ENCODE data around the gene IL12RB2.

Gene IL12RB2

GRCh38 chr1:67324068-67324467 is 16.4 kb downstream of the IL12RB2 start:
- no peak overlapping the region for H3K4me2 ChIP-seq (ENCODE audit: low read length)
- H3K27ac ChIP-seq (ENCODE audit: low read depth, low read length), result no peak overlapping the region
- H3K27me3 ChIP-seq (ENCODE audit: insufficient read depth, low read length, poor library complexity), result no peaks in the 10 kb centered on the region
- no peak for DNase-seq
- no peak overlapping the region for H2AK5ac ChIP-seq (ENCODE audit: low read length)
- no CpG with 5 or more reads among the region's 8 CpGs for WGBS (ENCODE audit: extremely low coverage, insufficient coverage, low lambda C conversion rate)
- H4K8ac ChIP-seq (ENCODE audit: low read depth, low read length), result no peak overlapping the region
- H3K4ac ChIP-seq (ENCODE audit: low read depth, low read length), result no peak overlapping the region
- no peaks in the 10 kb centered on the region for H3K4me1 ChIP-seq (ENCODE audit: control insufficient read depth, low read depth, low read length)
- H3K18ac ChIP-seq (ENCODE audit: low read length), result no peak overlapping the region
- no peaks in the 10 kb centered on the region for H3K79me2 ChIP-seq (ENCODE audit: control insufficient read depth, insufficient read depth, low read length)
- H4K5ac ChIP-seq (ENCODE audit: low read length), result no peak overlapping the region
- H3K23ac ChIP-seq (ENCODE audit: low read length), result no peak overlapping the region
- no peaks in the 10 kb centered on the region for H3K79me1 ChIP-seq (ENCODE audit: low read length)
- H2BK120ac ChIP-seq (ENCODE audit: low read depth, low read length), result no peak overlapping the region
- H3K56ac ChIP-seq (ENCODE audit: low read length), result no peak overlapping the region
- H3K4me3 ChIP-seq (ENCODE audit: low read length), result no peak overlapping the region
- H3K9ac ChIP-seq (ENCODE audit: low read length), result no peak overlapping the region
- no peak overlapping the region for H2BK5ac ChIP-seq (ENCODE audit: low read length)
- H3K36me3 ChIP-seq (ENCODE audit: control insufficient read depth, insufficient read depth, low read length), result no peaks in the 10 kb centered on the region
- no peak overlapping the region for H2BK15ac ChIP-seq (replicated peaks; ENCODE audit: low read depth)

- no peak for DNase-seq
- H2AK5ac ChIP-seq (ENCODE audit: low read length), result no peak overlapping the region
- H3K27ac ChIP-seq (ENCODE audit: low read depth, low read length), result no peak overlapping the region
- no peak overlapping the region for H3K18ac ChIP-seq (ENCODE audit: low read length)
- H2BK15ac ChIP-seq (replicated peaks; ENCODE audit: low read depth), result no peak overlapping the region
- WGBS (ENCODE audit: extremely low coverage, insufficient coverage, low lambda C conversion rate), result no CpG with 5 or more reads among the region's 3 CpGs
- no peak overlapping the region for H3K23ac ChIP-seq (ENCODE audit: low read length)
- H3K4me1 ChIP-seq (ENCODE audit: control insufficient read depth, low read depth, low read length), result no peaks in the 10 kb centered on the region
- H3K4me3 ChIP-seq (ENCODE audit: low read length), result no peak overlapping the region
- no peaks in the 10 kb centered on the region for H3K36me3 ChIP-seq (ENCODE audit: control insufficient read depth, insufficient read depth, low read length)
- H3K56ac ChIP-seq (ENCODE audit: low read length), result no peak overlapping the region
- H3K4ac ChIP-seq (ENCODE audit: low read depth, low read length), result no peak overlapping the region
- H3K79me1 ChIP-seq (ENCODE audit: low read length), result no peaks in the 10 kb centered on the region
- no peak overlapping the region for H2BK5ac ChIP-seq (ENCODE audit: low read length)
- no peaks in the 10 kb centered on the region for H3K27me3 ChIP-seq (ENCODE audit: insufficient read depth, low read length, poor library complexity)
- H4K5ac ChIP-seq (ENCODE audit: low read length), result no peak overlapping the region
- no peak overlapping the region for H3K4me2 ChIP-seq (ENCODE audit: low read length)
- H4K8ac ChIP-seq (ENCODE audit: low read depth, low read length), result no peak overlapping the region
- H3K9ac ChIP-seq (ENCODE audit: low read length), result no peak overlapping the region
- no peak overlapping the region for H2BK120ac ChIP-seq (ENCODE audit: low read depth, low read length)
- no peaks in the 10 kb centered on the region for H3K79me2 ChIP-seq (ENCODE audit: control insufficient read depth, insufficient read depth, low read length)
Observed at GRCh38 chr1:67327864-67328466, 20.3 kb downstream of the IL12RB2 start.

- DNase-seq, result peak; percentile 23
- Histone ChIP-seq H3K4ac (ENCODE audit: low read depth, low read length) (no peak overlapping the region), H2BK15ac (replicated peaks; ENCODE audit: low read depth) (no peak overlapping the region), H4K5ac (ENCODE audit: low read length) (no peak overlapping the region), H2BK5ac (ENCODE audit: low read length) (no peak overlapping the region), H3K27me3 (ENCODE audit: insufficient read depth, low read length, poor library complexity) (no peaks in the 10 kb centered on the region), H3K23ac (ENCODE audit: low read length) (no peak overlapping the region), H2AK5ac (ENCODE audit: low read length) (no peak overlapping the region), H3K56ac (ENCODE audit: low read length) (no peak overlapping the region), H3K4me2 (ENCODE audit: low read length) (no peak overlapping the region), H3K27ac (ENCODE audit: low read depth, low read length) (no peak overlapping the region), H3K36me3 (ENCODE audit: control insufficient read depth, insufficient read depth, low read length) (no peaks in the 10 kb centered on the region), H3K9ac (ENCODE audit: low read length) (no peak overlapping the region), H3K4me1 (ENCODE audit: control insufficient read depth, low read depth, low read length) (peaks cover 5% of the 10 kb centered on the region), H3K79me1 (ENCODE audit: low read length) (no peaks in the 10 kb centered on the region), H3K4me3 (ENCODE audit: low read length) (no peak overlapping the region), H3K18ac (ENCODE audit: low read length) (no peak overlapping the region), H2BK120ac (ENCODE audit: low read depth, low read length) (no peak overlapping the region), H4K8ac (ENCODE audit: low read depth, low read length) (no peak overlapping the region), H3K79me2 (ENCODE audit: control insufficient read depth, insufficient read depth, low read length) (no peaks in the 10 kb centered on the region)
- no CpG with 5 or more reads among the region's 4 CpGs for WGBS (ENCODE audit: extremely low coverage, insufficient coverage, low lambda C conversion rate)
Observed at GRCh38 chr1:67332653-67333529, 25.2 kb downstream of the IL12RB2 start.

- Histone ChIP-seq H3K79me2 (ENCODE audit: control insufficient read depth, insufficient read depth, low read length) (no peaks in the 10 kb centered on the region), H2BK5ac (ENCODE audit: low read length) (no peak overlapping the region), H3K27ac (ENCODE audit: low read depth, low read length) (no peak overlapping the region), H3K4ac (ENCODE audit: low read depth, low read length) (no peak overlapping the region), H2BK15ac (replicated peaks; ENCODE audit: low read depth) (no peak overlapping the region), H3K36me3 (ENCODE audit: control insufficient read depth, insufficient read depth, low read length) (no peaks in the 10 kb centered on the region), H3K56ac (ENCODE audit: low read length) (no peak overlapping the region), H2BK120ac (ENCODE audit: low read depth, low read length) (no peak overlapping the region), H3K79me1 (ENCODE audit: low read length) (no peaks in the 10 kb centered on the region), H4K8ac (ENCODE audit: low read depth, low read length) (no peak overlapping the region), H3K18ac (ENCODE audit: low read length) (peak overlapping the region; percentile 90), H3K4me3 (ENCODE audit: low read length) (no peak overlapping the region), H2AK5ac (ENCODE audit: low read length) (no peak overlapping the region), H3K27me3 (ENCODE audit: insufficient read depth, low read length, poor library complexity) (no peaks in the 10 kb centered on the region), H3K23ac (ENCODE audit: low read length) (no peak overlapping the region), H4K5ac (ENCODE audit: low read length) (no peak overlapping the region), H3K4me2 (ENCODE audit: low read length) (no peak overlapping the region), H3K9ac (ENCODE audit: low read length) (no peak overlapping the region), H3K4me1 (ENCODE audit: control insufficient read depth, low read depth, low read length) (peaks cover 5% of the 10 kb centered on the region)
- WGBS (ENCODE audit: extremely low coverage, insufficient coverage, low lambda C conversion rate), result no CpG with 5 or more reads among the region's 3 CpGs
- no peak for DNase-seq
Observed at GRCh38 chr1:67333603-67334002, 25.9 kb downstream of the IL12RB2 start.

GRCh38 chr1:67335411-67335810 is 27.7 kb downstream of the IL12RB2 start:
- H3K9ac ChIP-seq (ENCODE audit: low read length), result no peak overlapping the region
- H3K27me3 ChIP-seq (ENCODE audit: insufficient read depth, low read length, poor library complexity), result no peaks in the 10 kb centered on the region
- H3K4me1 ChIP-seq (ENCODE audit: control insufficient read depth, low read depth, low read length), result peaks cover 5% of the 10 kb centered on the region
- no peak overlapping the region for H3K4ac ChIP-seq (ENCODE audit: low read depth, low read length)
- H3K4me3 ChIP-seq (ENCODE audit: low read length), result no peak overlapping the region
- no peak overlapping the region for H4K8ac ChIP-seq (ENCODE audit: low read depth, low read length)
- no peak overlapping the region for H2AK5ac ChIP-seq (ENCODE audit: low read length)
- H3K23ac ChIP-seq (ENCODE audit: low read length), result no peak overlapping the region
- H3K79me2 ChIP-seq (ENCODE audit: control insufficient read depth, insufficient read depth, low read length), result no peaks in the 10 kb centered on the region
- no peaks in the 10 kb centered on the region for H3K79me1 ChIP-seq (ENCODE audit: low read length)
- H2BK15ac ChIP-seq (replicated peaks; ENCODE audit: low read depth), result no peak overlapping the region
- H2BK120ac ChIP-seq (ENCODE audit: low read depth, low read length), result no peak overlapping the region
- no peak overlapping the region for H3K27ac ChIP-seq (ENCODE audit: low read depth, low read length)
- H4K5ac ChIP-seq (ENCODE audit: low read length), result no peak overlapping the region
- H3K18ac ChIP-seq (ENCODE audit: low read length), result no peak overlapping the region
- no peak overlapping the region for H2BK5ac ChIP-seq (ENCODE audit: low read length)
- DNase-seq, result no peak
- H3K56ac ChIP-seq (ENCODE audit: low read length), result no peak overlapping the region
- H3K4me2 ChIP-seq (ENCODE audit: low read length), result no peak overlapping the region
- H3K36me3 ChIP-seq (ENCODE audit: control insufficient read depth, insufficient read depth, low read length), result no peaks in the 10 kb centered on the region
- no CpG with 5 or more reads among the region's 1 CpG for whole genome bisulfite sequencing (ENCODE audit: extremely low coverage, insufficient coverage, low lambda C conversion rate)
